HG03439 (cell line): ENCODE results near the gene NKAIN2.
"Not testable (repeated sequence)": the region's sequence is repeated elsewhere in the genome, so short reads cannot be mapped to it uniquely, and the experiment has no call there.

ENCODE experiments used
- ATAC-seq: cut with Tn5 transposase; IDR thresholded peaks from one replicate; pipeline ENCODE4 v1.9.1; 2021; ENCODE audit warnings: mild to moderate bottlenecking, moderate library complexity; ENCODE audit not compliant: unreplicated experiment

The NKAIN2 gene

GRCh38 chr6:123956492-123957139, 153.0 kb downstream of the NKAIN2 start:
- no peak for ATAC-seq

- no peak for ATAC-seq
Measured at GRCh38 chr6:123962508-123962907, 158.8 kb downstream of the NKAIN2 start.

GRCh38 chr6:123965894-123966293, 162.2 kb downstream of the NKAIN2 start:
- no peak for ATAC-seq

- ATAC-seq, result no peak
Measured at GRCh38 chr6:123966618-123967017, 163.0 kb downstream of the NKAIN2 start.

- no peak for ATAC-seq
Measured at GRCh38 chr6:123967905-123968304, 164.2 kb downstream of the NKAIN2 start.

GRCh38 chr6:123972600-123973294, 169.1 kb downstream of the NKAIN2 start:
- no peak for ATAC-seq

- no peak for ATAC-seq
Measured at GRCh38 chr6:123980311-123980710, 176.6 kb downstream of the NKAIN2 start.

GRCh38 chr6:123986938-123987337, 183.3 kb downstream of the NKAIN2 start:
- peak; percentile 79 for ATAC-seq

GRCh38 chr6:123989918-123990317, 186.3 kb downstream of the NKAIN2 start:
- not testable (repeated sequence) for ATAC-seq

GRCh38 chr6:123990376-123990775, 186.7 kb downstream of the NKAIN2 start:
- ATAC-seq, result no peak

- ATAC-seq, result no peak
Measured at GRCh38 chr6:123994168-123994567, 190.5 kb downstream of the NKAIN2 start.

GRCh38 chr6:123994891-123995635, 191.4 kb downstream of the NKAIN2 start:
- no peak for ATAC-seq

- ATAC-seq, result no peak
Measured at GRCh38 chr6:123997223-123997622, 193.6 kb downstream of the NKAIN2 start.

GRCh38 chr6:124002377-124003081, 198.9 kb downstream of the NKAIN2 start:
- ATAC-seq, result no peak

GRCh38 chr6:124007266-124007665, 203.6 kb downstream of the NKAIN2 start:
- no peak for ATAC-seq

GRCh38 chr6:124008000-124008987, 204.6 kb downstream of the NKAIN2 start:
- no peak for ATAC-seq

- ATAC-seq, result no peak
Measured at GRCh38 chr6:124008988-124009765, 205.5 kb downstream of the NKAIN2 start.

- ATAC-seq, result no peak
Measured at GRCh38 chr6:124010574-124010973, 206.9 kb downstream of the NKAIN2 start.

GRCh38 chr6:124011180-124011579, 207.5 kb downstream of the NKAIN2 start:
- no peak for ATAC-seq
